DND-41 (cell line): Measurements from ENCODE around the gene CD74.
"Not testable (repeated sequence)": the region's sequence is repeated elsewhere in the genome, so short reads cannot be mapped to it uniquely, and the experiment has no call there.

Source experiments
- ATAC-seq: fragments of 200-7000 bp; cut with Tn5 transposase; 3 replicates; pipeline ENCODE4 v1.9.1; 2021; ENCODE audit warnings: low read depth; ENCODE audit not compliant: insufficient read depth
- DNase-seq: peaks from one replicate; pipeline ENCODE4 v3.0.0-alpha.2; 2020
- H2AFZ ChIP-seq: 2 replicates; pipeline ENCODE4 v1.6.0; 2012; ENCODE audit warnings: low read depth, low read length
- H3K27ac ChIP-seq: 2 replicates; pipeline ENCODE4 v1.5.1; 2012; ENCODE audit warnings: low read length, inconsistent platforms
- H3K27me3 ChIP-seq: fragments of 200-600 bp; sonication (generic); 2 replicates; pipeline ENCODE4 v1.6.0; 2012; ENCODE audit warnings: low read length, mild to moderate bottlenecking, inconsistent platforms; ENCODE audit not compliant: insufficient read depth, poor library complexity
- H3K36me3 ChIP-seq: 2 replicates; pipeline ENCODE4 v1.5.1; 2012; ENCODE audit warnings: low read length, inconsistent platforms; ENCODE audit not compliant: insufficient read depth
- H3K4me1 ChIP-seq: 2 replicates; pipeline ENCODE4 v1.5.1; 2012; ENCODE audit warnings: mild to moderate bottlenecking, low read length; ENCODE audit not compliant: insufficient read depth
- H3K4me2 ChIP-seq: 2 replicates; pipeline ENCODE4 v1.6.0; 2012; ENCODE audit warnings: mild to moderate bottlenecking, moderate library complexity, low read length, inconsistent platforms; ENCODE audit not compliant: insufficient read depth
- H3K4me3 ChIP-seq, 2 experiments: fragments of 200-600 bp in 1 of 2; shearing (Covaris generic) in 1 of 2; 2 replicates each; pipeline ENCODE4 v1.5.1; 2012 to 2016; ENCODE audit warnings: inconsistent platforms in 2 of 2, low read length in 2 of 2, mild to moderate bottlenecking in 2 of 2, low read depth in 1 of 2, moderate library complexity in 1 of 2
- H3K79me2 ChIP-seq: 2 replicates; pipeline ENCODE4 v1.6.0; 2012; ENCODE audit warnings: low read length, inconsistent platforms; ENCODE audit not compliant: insufficient read depth
- H3K9ac ChIP-seq: 2 replicates; pipeline ENCODE4 v1.6.0; 2012; ENCODE audit warnings: low read depth, mild to moderate bottlenecking, inconsistent platforms, low read length, moderate library complexity
- H3K9me3 ChIP-seq: 2 replicates; pipeline ENCODE4 v1.5.1; 2012; ENCODE audit warnings: low read length, moderate library complexity, mild to moderate bottlenecking, inconsistent platforms; ENCODE audit not compliant: insufficient read depth, severe bottlenecking
- H4K20me1 ChIP-seq: 2 replicates; pipeline ENCODE4 v1.6.0; 2012; ENCODE audit warnings: low read length; ENCODE audit not compliant: insufficient read depth
- EZH2 ChIP-seq: IDR thresholded peaks from 3 replicates; pipeline ENCODE4 v1.6.1; 2012; ENCODE audit warnings: borderline replicate concordance, low read depth, mild to moderate bottlenecking, moderate library complexity, low read length, inconsistent platforms; ENCODE audit not compliant: severe bottlenecking
- TF ChIP-seq, protein P1 (sequence below): IDR thresholded peaks from 2 replicates; pipeline ENCODE4 v1.5.1; 2012; ENCODE audit warnings: borderline replicate concordance, low read length, moderate library complexity, mild to moderate bottlenecking; ENCODE audit not compliant: poor library complexity, severe bottlenecking; ENCODE audit errors: extremely low read depth

The CD74 gene

DNA sequence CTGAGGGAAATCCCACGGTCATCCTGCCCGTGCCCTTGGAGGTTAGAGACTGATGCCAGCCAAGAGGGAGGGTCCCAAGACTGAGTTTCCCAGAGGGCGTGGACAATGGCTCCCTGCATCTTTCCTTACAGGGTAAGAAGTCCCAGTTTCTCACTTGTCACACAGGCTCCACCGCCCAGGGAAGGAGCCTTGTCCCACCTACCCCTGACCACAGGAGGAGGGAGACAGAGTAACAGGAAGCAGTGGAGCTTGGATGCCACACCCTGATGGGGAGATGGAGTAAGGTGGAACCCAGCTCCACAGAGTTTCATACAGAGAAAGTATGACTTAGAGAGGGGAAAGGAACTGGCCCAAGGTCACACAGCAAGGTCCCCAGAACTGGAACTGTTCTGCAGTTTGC lies 9.4 kb upstream of the CD74 start:
- Histone ChIP-seq H2AFZ (no peak overlapping the region), H3K4me3 (no peak overlapping the region), H3K4me2 (no peak overlapping the region), H3K9ac (no peak overlapping the region), H3K4me1 (no peaks in the 10 kb centered on the region), H3K36me3 (no peaks in the 10 kb centered on the region), H3K27me3 (peaks cover 6% of the 10 kb centered on the region), H3K79me2 (no peaks in the 10 kb centered on the region), H3K27ac (no peak overlapping the region), H3K9me3 (no peaks in the 10 kb centered on the region), H4K20me1 (no peaks in the 10 kb centered on the region)
- no peak for DNase-seq
- TF ChIP-seq, protein P1, sequence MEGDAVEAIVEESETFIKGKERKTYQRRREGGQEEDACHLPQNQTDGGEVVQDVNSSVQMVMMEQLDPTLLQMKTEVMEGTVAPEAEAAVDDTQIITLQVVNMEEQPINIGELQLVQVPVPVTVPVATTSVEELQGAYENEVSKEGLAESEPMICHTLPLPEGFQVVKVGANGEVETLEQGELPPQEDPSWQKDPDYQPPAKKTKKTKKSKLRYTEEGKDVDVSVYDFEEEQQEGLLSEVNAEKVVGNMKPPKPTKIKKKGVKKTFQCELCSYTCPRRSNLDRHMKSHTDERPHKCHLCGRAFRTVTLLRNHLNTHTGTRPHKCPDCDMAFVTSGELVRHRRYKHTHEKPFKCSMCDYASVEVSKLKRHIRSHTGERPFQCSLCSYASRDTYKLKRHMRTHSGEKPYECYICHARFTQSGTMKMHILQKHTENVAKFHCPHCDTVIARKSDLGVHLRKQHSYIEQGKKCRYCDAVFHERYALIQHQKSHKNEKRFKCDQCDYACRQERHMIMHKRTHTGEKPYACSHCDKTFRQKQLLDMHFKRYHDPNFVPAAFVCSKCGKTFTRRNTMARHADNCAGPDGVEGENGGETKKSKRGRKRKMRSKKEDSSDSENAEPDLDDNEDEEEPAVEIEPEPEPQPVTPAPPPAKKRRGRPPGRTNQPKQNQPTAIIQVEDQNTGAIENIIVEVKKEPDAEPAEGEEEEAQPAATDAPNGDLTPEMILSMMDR = no peak
- TF ChIP-seq EZH2 = no peak
- no peak for ATAC-seq

- no peak overlapping the region for H2AFZ ChIP-seq
- ATAC-seq (no peak), DNase-seq (no peak)
- H3K36me3 ChIP-seq = no peaks in the 10 kb centered on the region
- TF ChIP-seq, protein P1 = no peak
- no peak for TF ChIP-seq EZH2
- no peak overlapping the region for H3K4me3 ChIP-seq
- no peaks in the 10 kb centered on the region for H3K9me3 ChIP-seq
- no peaks in the 10 kb centered on the region for H3K79me2 ChIP-seq
- no peak overlapping the region for H3K9ac ChIP-seq
- H3K4me1 ChIP-seq = no peaks in the 10 kb centered on the region
- peaks cover 6% of the 10 kb centered on the region for H3K27me3 ChIP-seq
- no peaks in the 10 kb centered on the region for H4K20me1 ChIP-seq
- no peak overlapping the region for H3K27ac ChIP-seq
- no peak overlapping the region for H3K4me2 ChIP-seq
Measured at GRCh38 chr5:150419630-150420270, 7.0 kb upstream of the CD74 start.

- not testable (repeated sequence) for DNase-seq, H3K27ac ChIP-seq, H3K36me3 ChIP-seq, H3K9me3 ChIP-seq, ATAC-seq, H3K27me3 ChIP-seq, H3K4me2 ChIP-seq, H3K4me3 ChIP-seq, H2AFZ ChIP-seq, H4K20me1 ChIP-seq, H3K4me1 ChIP-seq, H3K9ac ChIP-seq, H3K79me2 ChIP-seq
Measured at GRCh38 chr5:150413902-150414790, 1.4 kb upstream of the CD74 start.

GRCh38 chr5:150413176-150413901 lies 629 bp upstream of the CD74 start:
- ATAC-seq (no peak), DNase-seq (no peak)
- H3K4me3 ChIP-seq = no peak overlapping the region
- no peak overlapping the region for H3K27ac ChIP-seq
- no peaks in the 10 kb centered on the region for H3K79me2 ChIP-seq
- TF ChIP-seq, protein P1 = no peak
- no peak for TF ChIP-seq EZH2
- H3K9ac ChIP-seq = no peak overlapping the region
- no peaks in the 10 kb centered on the region for H3K4me1 ChIP-seq
- H3K36me3 ChIP-seq = no peaks in the 10 kb centered on the region
- H3K27me3 ChIP-seq = peaks cover 2% of the 10 kb centered on the region
- no peaks in the 10 kb centered on the region for H4K20me1 ChIP-seq
- H2AFZ ChIP-seq = no peak overlapping the region
- no peaks in the 10 kb centered on the region for H3K9me3 ChIP-seq
- H3K4me2 ChIP-seq = no peak overlapping the region
